NCI-H446 (cell line): ENCODE data around the gene CADM1.
A peak's percentile ranks its signal among the peaks of the same experiment; 100 is the strongest.

ENCODE experiments used
- DNase-seq, 2 experiments: peaks; one replicate each; lab custom pipeline; 2025; lab: John Stamatoyannopoulos, UW

Gene CADM1

GRCh38 chr11:115182282-115182955, 321.8 kb downstream of the CADM1 start:
- DNase-seq = no peak

GRCh38 chr11:115181538-115181937, 322.7 kb downstream of the CADM1 start:
- DNase-seq = no peak

GRCh38 chr11:115180272-115180671, 323.9 kb downstream of the CADM1 start:
- DNase-seq = peak; percentile 25 to 70

GRCh38 chr11:115179636-115180035, 324.6 kb downstream of the CADM1 start:
- DNase-seq = no peak

- no peak for DNase-seq
Observed at GRCh38 chr11:115178705-115179104, 325.5 kb downstream of the CADM1 start.

GRCh38 chr11:115173136-115173535, 331.1 kb downstream of the CADM1 start:
- DNase-seq = no peak

GRCh38 chr11:115170133-115170815, 333.9 kb downstream of the CADM1 start:
- DNase-seq = peak; percentile 28 to 53

GRCh38 chr11:115169251-115169650, 335.0 kb downstream of the CADM1 start:
- DNase-seq = no peak

- no peak for DNase-seq
Observed at GRCh38 chr11:115168686-115169085, 335.5 kb downstream of the CADM1 start.

- DNase-seq = peak in 1 of 2 experiments; percentile 57
Observed at GRCh38 chr11:115168229-115168671, 336.0 kb downstream of the CADM1 start.

GRCh38 chr11:115167456-115167855, 336.8 kb downstream of the CADM1 start:
- DNase-seq = peak; percentile 23 to 65

GRCh38 chr11:115166820-115167219, 337.4 kb downstream of the CADM1 start:
- no peak for DNase-seq

- no peak for DNase-seq
Observed at GRCh38 chr11:115164774-115165173, 339.4 kb downstream of the CADM1 start.

GRCh38 chr11:115162919-115163318, 341.3 kb downstream of the CADM1 start:
- no peak for DNase-seq

- peak in 1 of 2 experiments; percentile 44 for DNase-seq
Observed at GRCh38 chr11:115161876-115162275, 342.3 kb downstream of the CADM1 start.

GRCh38 chr11:115159207-115159606, 345.0 kb downstream of the CADM1 start:
- peak in 1 of 2 experiments; percentile 65 for DNase-seq

GRCh38 chr11:115158053-115158452, 346.2 kb downstream of the CADM1 start:
- no peak for DNase-seq

- DNase-seq = no peak
Observed at GRCh38 chr11:115157247-115157646, 347.0 kb downstream of the CADM1 start.

GRCh38 chr11:115155978-115156377, 348.2 kb downstream of the CADM1 start:
- no peak for DNase-seq

GRCh38 chr11:115155320-115155719, 348.9 kb downstream of the CADM1 start:
- no peak for DNase-seq

GRCh38 chr11:115154355-115154736, 349.9 kb downstream of the CADM1 start:
- DNase-seq = no peak

- DNase-seq = no peak
Observed at GRCh38 chr11:115153731-115154354, 350.4 kb downstream of the CADM1 start.

- no peak for DNase-seq
Observed at GRCh38 chr11:115153135-115153534, 351.1 kb downstream of the CADM1 start.
